ENCODE data around the gene HAGHL.
A peak's percentile ranks its signal among the peaks of the same experiment; 100 is the strongest.
"Not testable (repeated sequence)": the region's sequence is repeated elsewhere in the genome, so short reads cannot be mapped to it uniquely, and the experiment has no call there.

HAGHL gene

DNA sequence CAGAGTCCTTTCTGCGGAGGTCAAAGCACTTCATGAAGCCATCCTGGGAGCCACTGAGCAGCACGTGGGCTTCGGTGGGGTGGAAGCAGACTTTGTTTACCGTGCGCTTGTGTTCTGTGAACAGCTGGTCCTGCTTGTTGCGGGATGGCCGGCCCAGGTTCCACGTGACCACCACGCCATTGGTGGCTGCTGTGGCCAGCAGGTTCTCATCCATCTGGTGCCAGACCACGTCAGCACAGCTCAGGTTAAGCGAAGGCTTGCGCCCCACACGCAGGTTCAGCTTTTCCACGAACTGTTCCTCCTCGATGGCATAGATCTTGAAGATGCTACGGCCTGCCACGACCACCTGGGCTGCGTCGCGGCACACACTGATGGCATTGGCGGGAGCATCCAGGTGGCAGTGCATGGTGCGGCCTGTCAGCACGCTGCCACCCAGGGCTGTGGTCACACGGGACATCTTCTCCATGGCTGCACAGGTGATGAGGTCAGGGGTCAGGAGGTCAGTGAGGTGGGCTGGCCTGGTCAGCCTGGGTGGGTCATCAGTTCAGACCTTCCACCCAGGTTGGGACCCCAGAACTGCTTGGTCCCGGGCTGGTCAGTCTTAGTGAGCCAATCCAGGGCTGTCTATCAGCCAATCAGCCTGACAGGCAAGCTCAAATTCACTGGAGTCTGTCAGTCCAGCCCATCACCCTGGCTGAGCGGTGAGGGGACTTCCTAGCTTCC lies 37.6 kb upstream of the HAGHL start:
- DNase-seq: no peak

GRCh38 chr16:691242-691641 lies 35.7 kb upstream of the HAGHL start:
- not testable (repeated sequence) for DNase-seq

- no peak for DNase-seq
Observed at GRCh38 chr16:692356-693108, 34.4 kb upstream of the HAGHL start.

GRCh38 chr16:693364-693763 lies 33.5 kb upstream of the HAGHL start:
- no peak for DNase-seq

- DNase-seq: no peak
Observed at GRCh38 chr16:693766-694165, 33.1 kb upstream of the HAGHL start.

GRCh38 chr16:694187-694862 lies 32.6 kb upstream of the HAGHL start:
- DNase-seq: no peak

- no peak for DNase-seq
Observed at GRCh38 chr16:694863-695354, 32.0 kb upstream of the HAGHL start.

DNA sequence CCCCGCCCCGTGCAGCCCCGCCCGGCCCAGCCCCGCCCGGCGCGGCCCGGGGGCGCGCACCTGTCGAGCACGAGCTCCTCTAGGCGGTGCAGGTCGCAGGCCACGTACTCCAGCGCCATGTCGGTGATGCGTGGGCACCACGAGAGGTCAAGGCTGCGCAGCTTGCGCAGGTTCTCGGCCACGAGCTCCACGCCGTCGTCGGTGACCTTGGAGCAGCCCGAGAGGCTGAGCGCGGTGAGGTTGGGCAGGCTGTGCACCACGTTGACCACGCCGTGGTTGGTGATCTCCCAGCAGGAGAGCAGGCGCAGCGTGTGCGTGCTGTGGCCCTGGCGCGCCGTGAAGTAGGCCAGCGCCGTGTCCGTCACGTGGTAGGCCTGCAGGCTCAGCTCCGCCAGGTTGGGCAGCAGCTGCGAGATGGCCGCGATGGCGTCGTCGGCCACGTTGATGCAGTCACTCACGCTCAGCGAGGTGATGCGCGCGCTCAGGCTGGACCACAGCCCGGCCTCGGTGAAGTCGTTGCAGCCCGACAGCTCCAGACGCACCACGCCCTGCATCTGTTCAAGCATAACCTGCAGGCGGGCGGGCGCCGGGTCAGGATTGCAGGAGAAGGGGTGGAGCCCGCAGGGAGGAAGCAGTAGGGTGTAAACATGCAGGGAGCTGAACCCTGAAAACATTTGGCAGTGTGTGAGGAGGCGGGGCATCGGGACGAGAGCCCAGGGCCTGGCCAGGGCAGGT lies 31.4 kb upstream of the HAGHL start:
- peak; percentile 71 for DNase-seq

DNA sequence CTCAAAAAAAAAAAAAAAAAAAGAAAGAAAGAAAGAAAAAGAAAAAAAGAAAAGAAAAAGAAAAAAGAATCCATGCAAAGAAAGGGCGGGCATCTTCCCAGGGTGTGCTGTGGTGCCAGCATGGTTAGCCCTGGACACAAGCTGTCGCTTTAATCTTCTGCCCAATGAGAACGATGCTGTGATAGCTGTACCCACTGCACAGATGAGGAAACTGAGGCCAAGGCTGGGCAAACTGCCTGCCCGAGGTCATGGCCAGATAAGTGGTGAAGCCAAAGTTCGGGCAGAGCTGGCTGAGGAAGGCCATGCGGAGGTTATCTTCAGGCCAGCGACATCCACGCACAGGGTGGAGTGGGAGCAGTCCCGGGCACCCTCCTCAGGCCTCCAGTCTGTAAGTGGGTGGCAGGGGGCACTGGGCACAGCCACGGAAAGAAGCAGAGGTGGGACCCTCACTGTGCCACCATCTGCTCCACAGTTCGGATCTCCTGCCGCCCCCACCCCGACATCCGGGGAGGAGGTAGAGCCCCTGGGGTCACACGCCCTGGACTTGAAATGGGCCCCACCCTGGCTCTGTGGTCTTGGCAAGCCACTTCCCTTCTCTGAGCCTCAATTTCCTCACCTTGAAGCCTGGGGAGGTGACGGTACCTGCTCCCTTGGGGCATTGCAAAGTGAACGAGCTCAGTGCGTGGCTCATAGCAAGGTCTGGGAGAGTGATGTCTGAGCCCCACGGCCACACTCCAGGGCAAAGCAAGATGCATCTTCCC lies 27.8 kb upstream of the HAGHL start:
- no peak for DNase-seq

GRCh38 chr16:700684-701584 lies 26.0 kb upstream of the HAGHL start:
- no peak for DNase-seq

GRCh38 chr16:702341-702740 lies 24.6 kb upstream of the HAGHL start:
- DNase-seq: no peak

DNA sequence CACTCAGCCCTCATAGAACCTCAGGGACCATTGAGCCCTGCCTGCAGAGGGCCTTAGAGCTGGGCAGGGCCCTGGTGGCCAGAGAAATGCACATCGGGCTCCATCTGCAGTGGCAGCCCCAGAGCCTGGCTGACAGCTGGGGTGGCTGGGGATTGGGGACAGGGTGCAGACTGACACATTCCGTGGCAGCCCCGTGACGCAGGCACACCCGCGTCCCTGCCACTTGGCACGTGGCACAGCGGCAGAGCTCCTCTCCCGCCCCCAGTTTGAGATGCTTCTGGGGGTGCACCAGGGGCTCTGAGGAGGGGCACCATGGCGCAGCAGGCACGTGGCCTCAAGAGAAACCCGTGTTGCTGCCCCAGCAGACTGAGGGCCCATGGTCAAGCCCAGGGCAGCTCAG lies 23.5 kb upstream of the HAGHL start:
- no peak for DNase-seq

DNA sequence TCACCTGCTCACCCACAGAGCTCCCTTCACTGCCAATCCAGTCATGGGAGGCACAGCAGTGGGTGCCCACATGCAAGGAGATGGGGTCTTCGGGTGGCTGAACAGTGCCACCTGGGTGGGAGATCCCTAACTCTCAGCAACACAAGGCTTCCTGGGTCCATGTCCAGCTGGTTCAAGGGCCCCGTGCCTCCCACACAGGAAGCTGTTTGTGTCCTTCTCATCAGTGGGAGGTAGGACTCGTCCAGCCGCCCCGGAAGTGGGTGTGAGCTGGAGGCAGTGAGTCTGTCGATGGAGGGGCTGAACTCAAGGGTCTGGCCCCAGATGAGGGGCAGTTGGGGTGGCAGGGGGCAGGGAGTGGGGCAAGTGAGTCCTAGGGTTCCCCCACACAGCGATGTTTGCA lies 22.9 kb upstream of the HAGHL start:
- no peak for DNase-seq

DNA sequence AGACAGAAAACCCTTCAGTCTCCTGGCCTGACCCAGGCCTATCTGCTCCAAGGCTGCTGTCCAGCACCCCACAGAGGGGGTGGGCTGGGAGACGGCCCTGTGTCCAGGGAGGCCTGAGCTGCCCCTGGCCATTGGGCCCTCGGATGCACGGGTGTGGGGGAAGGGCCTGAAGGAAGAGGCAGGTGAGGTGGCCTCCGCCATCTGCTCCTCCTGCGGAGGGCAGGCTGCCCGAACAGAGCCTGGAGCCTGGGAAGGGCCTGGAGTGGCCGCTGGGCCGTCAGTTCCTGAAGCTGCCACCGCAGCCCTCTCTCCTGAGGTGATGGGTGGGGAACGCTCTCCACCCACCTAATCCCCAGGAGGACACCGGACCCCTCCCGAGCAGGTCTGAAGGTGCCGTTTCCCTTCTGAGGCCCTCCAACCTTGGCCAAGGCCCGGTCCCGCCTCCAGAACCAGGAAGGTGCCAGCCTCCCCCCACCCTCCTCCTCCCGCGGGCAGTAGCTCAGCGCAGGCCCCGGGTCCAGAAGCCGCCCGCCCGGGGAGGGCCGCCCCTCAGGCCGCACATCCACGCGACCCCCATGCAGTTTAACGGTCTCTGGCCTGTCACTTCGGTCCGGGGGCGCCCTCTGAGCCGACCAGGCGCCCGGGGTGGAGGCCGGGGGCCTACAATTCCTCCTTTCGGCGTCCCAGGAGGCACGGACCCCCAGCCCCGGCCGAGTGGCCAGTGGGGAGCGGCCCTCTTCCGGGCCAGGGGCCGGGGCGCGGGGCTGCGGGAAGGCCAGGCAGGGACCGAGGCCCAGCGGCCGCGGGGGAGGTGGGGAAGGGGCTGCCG lies 22.1 kb upstream of the HAGHL start:
- no peak for DNase-seq

DNA sequence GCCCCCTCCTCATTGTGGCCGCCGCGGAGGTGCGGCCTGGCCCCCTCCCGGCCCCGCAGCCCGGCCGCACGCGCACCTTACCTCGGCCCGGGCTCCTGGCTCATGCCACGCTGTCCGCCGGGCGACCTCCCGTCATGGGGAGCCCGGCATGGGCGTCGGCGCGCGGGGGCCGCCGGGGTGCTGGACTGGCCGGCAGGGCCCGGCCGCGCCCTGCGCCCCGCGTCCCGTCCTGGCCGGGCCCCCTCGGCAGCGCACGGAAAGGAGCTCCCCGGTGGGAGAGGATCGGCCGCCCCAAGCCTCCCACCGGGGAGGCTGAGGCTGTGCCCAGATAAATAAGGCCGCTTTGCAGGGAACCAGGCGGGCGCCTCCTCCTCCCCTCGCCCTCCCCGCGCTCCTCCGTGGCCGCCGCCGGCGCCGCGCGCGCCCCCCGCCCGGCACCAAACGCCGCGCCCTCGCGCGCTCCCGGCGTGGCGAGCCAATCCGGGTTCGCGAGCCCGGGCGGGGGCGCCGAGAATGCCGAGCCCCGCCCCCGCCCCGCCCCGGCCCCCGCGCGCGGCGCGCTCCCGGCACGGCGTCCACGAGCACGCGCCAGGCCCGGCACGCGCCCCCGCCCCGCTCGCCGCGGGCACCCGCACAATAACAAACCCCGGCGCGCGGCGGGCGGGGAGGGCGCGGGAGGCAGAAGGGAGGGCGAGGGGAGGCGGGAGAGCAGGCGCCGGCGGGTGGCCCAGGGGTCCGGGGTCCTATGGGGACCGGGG lies 21.3 kb upstream of the HAGHL start, which contains the start of gene FBXL16:
TSS of gene FBXL16 (minus strand) at position 371 of the 758 bp plus-strand sequence. CDS start 8,396 bp downstream, outside the sequence.
- DNase-seq: no peak

- DNase-seq: no peak
Observed at GRCh38 chr16:706189-707061, 20.5 kb upstream of the HAGHL start.

DNA sequence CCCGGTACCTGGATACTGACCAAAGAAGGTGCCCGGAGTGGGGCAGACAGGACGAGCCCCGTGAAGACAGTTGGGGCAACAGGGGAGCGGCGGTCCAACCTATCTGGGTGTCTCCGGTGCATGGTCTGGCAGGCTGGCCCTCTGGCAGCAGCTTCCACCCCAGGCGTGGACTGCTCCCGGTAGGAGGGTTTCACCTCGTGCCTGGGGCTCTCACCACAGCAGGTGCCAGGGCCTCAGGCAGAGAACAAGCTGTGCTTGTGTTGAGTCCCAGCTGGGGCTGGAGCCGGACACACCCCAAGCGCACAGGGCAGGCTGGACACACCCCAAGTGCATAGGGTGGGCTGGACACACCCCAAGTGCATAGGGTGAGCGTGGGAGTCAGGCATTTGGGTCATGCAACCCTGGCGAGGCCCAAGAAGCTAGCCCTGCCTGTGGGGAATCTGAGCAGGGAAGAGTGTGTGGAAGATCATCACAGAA lies 19.8 kb upstream of the HAGHL start:
- DNase-seq: no peak

GRCh38 chr16:708019-708418 lies 18.9 kb upstream of the HAGHL start:
- DNase-seq: no peak
